Smooth muscle cell (in vitro differentiated cells): Measurements from ENCODE around the gene CNOT11. TPM values are rescaled to one million over a fixed set of nuclear protein-coding genes. Genes with fewer than 3 reads are reported as not detected.
"Not testable (repeated sequence)": the region's sequence is repeated elsewhere in the genome, so short reads cannot be mapped to it uniquely, and the experiment has no call there.

Source experiments
- DNase-seq: peaks from one replicate; lab custom pipeline; 2025; ENCODE audit not compliant: unreplicated experiment; lab: John Stamatoyannopoulos, UW
- H2AFZ ChIP-seq: fragments of 200-600 bp; sonication (generic); 2 replicates; pipeline ENCODE4 v1.6.0; 2016; ENCODE audit warnings: antibody characterized with exemption, low read depth, mild to moderate bottlenecking
- H3F3A ChIP-seq: fragments of 200-600 bp; sonication (generic); 2 replicates; pipeline ENCODE4 v1.6.0; 2017; ENCODE audit warnings: antibody characterized with exemption, low read depth
- H3K27ac ChIP-seq: fragments of 200-600 bp; sonication (generic); 2 replicates; pipeline ENCODE4 v1.5.1; 2016; ENCODE audit warnings: low read depth, mild to moderate bottlenecking
- H3K27me3 ChIP-seq: fragments of 200-600 bp; sonication (generic); 2 replicates; pipeline ENCODE4 v1.6.1; 2016; ENCODE audit warnings: low read depth, mild to moderate bottlenecking
- H3K36me3 ChIP-seq: fragments of 200-600 bp; sonication (generic); 2 replicates; pipeline ENCODE4 v1.5.1; 2016; ENCODE audit warnings: low read depth
- H3K4me1 ChIP-seq: fragments of 200-600 bp; sonication (generic); 2 replicates; pipeline ENCODE4 v1.5.1; 2016; ENCODE audit warnings: low read depth
- H3K4me2 ChIP-seq: fragments of 200-600 bp; sonication (generic); 2 replicates; pipeline ENCODE4 v1.6.0; 2016; ENCODE audit warnings: mild to moderate bottlenecking
- H3K4me3 ChIP-seq: fragments of 200-600 bp; sonication (generic); 2 replicates; pipeline ENCODE4 v1.5.1; 2016; ENCODE audit warnings: mild to moderate bottlenecking
- H3K79me2 ChIP-seq: fragments of 200-600 bp; sonication (generic); 2 replicates; pipeline ENCODE4 v1.6.0; 2016; ENCODE audit warnings: low read depth, mild to moderate bottlenecking
- H3K9ac ChIP-seq: fragments of 200-600 bp; sonication (generic); 2 replicates; pipeline ENCODE4 v1.6.0; 2016; ENCODE audit warnings: low read depth
- H3K9me3 ChIP-seq: fragments of 200-600 bp; sonication (generic); replicated peaks from 2 replicates; pipeline ENCODE4 v1.5.1; 2016; ENCODE audit warnings: low read depth
- H4K20me1 ChIP-seq: fragments of 200-600 bp; sonication (generic); 2 replicates; pipeline ENCODE4 v1.6.0; 2016; ENCODE audit warnings: low read depth
- WGBS: methylation state at CpG from one replicate; pipeline ENCODE4 v1.1.7; 2016; ENCODE audit warnings: low lambda C conversion rate; 5-methylcytosine and 5-hydroxymethylcytosine counted together
- polyA plus RNA-seq: library from polyadenylated mRNA; unstranded; fragments of >200 nt; fragmentation: Nextera tagmentation; extraction: Ambion mirVana; gene quantifications from 2 replicates; pipeline ENCODE4 v1.2.1, GENCODE V29; 2016
- total RNA-seq: library from RNA; depleted of rRNA; stranded (reverse); fragments of >200 nt; gene quantifications from 2 replicates; pipeline ENCODE4 v1.2.3, GENCODE V29; 2014
- TF ChIP-seq, protein P1 (sequence below): fragments of 200-600 bp; sonication (generic); IDR thresholded peaks from 2 replicates; pipeline ENCODE4 v1.5.1; 2017; ENCODE audit warnings: borderline replicate concordance, mild to moderate bottlenecking, antibody characterized with exemption; ENCODE audit not compliant: insufficient read depth, poor library complexity, severe bottlenecking

The CNOT11 gene
- total and polyA plus RNA-seq, 2 experiments from 2014 or later: 50.0 to 65.2 TPM

DNA sequence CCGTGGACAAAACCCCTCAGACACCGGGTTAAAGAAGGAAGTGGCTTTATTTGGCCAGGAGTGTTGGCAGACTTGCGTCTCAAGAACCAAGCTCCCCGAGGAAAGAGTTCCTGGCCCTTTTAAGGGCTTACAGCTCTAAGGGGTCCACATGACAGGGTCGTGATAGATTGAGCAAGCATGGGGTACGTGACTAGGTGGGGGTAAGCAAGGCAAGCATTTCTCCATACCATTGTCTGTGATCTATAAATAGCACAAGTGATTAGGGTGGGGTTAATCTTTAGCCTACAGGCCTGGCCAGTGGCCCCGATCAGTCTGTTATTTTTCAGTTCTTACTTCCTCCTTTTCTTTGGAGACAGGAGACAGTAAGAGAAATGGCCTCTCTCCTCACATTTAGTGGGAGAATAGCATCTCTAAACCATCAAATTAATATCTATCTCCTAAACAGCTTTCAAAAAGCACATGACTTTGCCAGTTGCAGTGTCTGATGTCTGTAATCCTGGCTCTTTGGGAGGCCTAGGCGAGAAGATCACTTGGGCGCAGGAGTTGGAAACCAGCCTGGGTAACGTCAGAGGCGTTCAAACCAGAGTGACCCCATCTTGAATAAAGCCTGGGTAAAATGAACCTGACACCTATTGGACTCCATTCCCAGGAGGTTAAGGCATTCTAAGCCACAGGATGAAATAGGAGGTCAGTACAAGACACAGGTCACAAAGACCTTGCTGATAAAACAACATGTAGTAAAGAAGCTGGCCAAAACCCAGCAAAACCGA, 18.3 kb upstream of the CNOT11 start:
- TF ChIP-seq, protein P1, sequence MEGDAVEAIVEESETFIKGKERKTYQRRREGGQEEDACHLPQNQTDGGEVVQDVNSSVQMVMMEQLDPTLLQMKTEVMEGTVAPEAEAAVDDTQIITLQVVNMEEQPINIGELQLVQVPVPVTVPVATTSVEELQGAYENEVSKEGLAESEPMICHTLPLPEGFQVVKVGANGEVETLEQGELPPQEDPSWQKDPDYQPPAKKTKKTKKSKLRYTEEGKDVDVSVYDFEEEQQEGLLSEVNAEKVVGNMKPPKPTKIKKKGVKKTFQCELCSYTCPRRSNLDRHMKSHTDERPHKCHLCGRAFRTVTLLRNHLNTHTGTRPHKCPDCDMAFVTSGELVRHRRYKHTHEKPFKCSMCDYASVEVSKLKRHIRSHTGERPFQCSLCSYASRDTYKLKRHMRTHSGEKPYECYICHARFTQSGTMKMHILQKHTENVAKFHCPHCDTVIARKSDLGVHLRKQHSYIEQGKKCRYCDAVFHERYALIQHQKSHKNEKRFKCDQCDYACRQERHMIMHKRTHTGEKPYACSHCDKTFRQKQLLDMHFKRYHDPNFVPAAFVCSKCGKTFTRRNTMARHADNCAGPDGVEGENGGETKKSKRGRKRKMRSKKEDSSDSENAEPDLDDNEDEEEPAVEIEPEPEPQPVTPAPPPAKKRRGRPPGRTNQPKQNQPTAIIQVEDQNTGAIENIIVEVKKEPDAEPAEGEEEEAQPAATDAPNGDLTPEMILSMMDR: no peak
- no peak overlapping the region for H2AFZ ChIP-seq
- no peaks in the 10 kb centered on the region for H3K27me3 ChIP-seq
- no peaks in the 10 kb centered on the region for H4K20me1 ChIP-seq
- WGBS: 86% methylated on average over 12 of the region's 12 CpGs
- no peaks in the 10 kb centered on the region for H3F3A ChIP-seq
- no peak overlapping the region for H3K27ac ChIP-seq
- DNase-seq: no peak
- H3K9ac ChIP-seq: no peak overlapping the region
- H3K4me1 ChIP-seq: no peaks in the 10 kb centered on the region
- H3K4me3 ChIP-seq: no peak overlapping the region
- H3K9me3 ChIP-seq: no peaks in the 10 kb centered on the region
- no peaks in the 10 kb centered on the region for H3K79me2 ChIP-seq
- H3K4me2 ChIP-seq: no peak overlapping the region
- H3K36me3 ChIP-seq: no peaks in the 10 kb centered on the region

DNA sequence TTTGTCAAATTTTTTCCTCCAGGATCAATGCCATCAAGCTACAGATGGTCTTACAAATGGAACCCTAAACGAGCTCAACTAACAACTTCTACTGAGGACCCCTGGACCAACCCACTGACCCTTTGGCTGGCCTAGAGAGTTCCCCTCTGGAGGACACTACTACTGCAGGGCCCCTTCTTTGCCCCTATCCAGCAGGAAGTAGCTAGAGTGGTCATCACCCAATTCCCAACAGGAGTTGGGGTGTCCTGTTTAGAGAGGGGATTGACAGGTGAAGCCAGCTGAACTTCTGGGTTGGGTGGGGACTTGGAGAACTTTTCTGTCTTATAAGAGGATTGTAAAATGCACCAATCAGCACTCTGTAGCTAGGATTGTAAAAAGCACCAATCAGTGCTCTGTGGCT, 16.7 kb upstream of the CNOT11 start:
- H3K27me3 ChIP-seq, H3K9me3 ChIP-seq, H3K4me1 ChIP-seq, H3F3A ChIP-seq, H3K27ac ChIP-seq, H3K79me2 ChIP-seq, H3K9ac ChIP-seq, H4K20me1 ChIP-seq, H3K36me3 ChIP-seq, H2AFZ ChIP-seq, H3K4me3 ChIP-seq, H3K4me2 ChIP-seq, DNase-seq: not testable (repeated sequence)
- WGBS: 63% methylated on average over 1 of the region's 1 CpG

DNA sequence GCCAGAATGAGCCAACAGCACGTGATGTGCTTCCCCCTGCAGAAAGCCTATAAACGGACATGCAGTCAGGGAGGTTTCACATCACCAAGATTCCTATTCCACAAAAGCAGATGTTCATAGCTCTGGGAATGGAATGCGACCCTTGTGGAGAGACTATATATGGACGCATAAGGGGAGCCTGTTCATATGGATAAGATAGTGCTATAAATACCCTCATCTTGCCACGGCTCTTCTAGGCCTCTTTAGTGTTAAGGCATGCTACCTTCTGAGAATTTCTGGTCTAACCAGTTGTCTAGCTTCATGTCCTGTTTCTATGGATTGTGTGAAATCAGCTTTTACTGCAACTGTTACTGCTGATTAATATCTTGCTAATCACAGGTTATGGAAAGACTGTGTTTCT, 14.7 kb upstream of the CNOT11 start:
- not testable (repeated sequence) for H3K36me3 ChIP-seq, H3F3A ChIP-seq, H3K4me1 ChIP-seq, H3K27me3 ChIP-seq, H3K79me2 ChIP-seq, H2AFZ ChIP-seq, H3K9ac ChIP-seq, H3K4me3 ChIP-seq, H4K20me1 ChIP-seq, DNase-seq, H3K9me3 ChIP-seq, H3K4me2 ChIP-seq
- H3K27ac ChIP-seq: peak overlapping the region; percentile 16
- 34% methylated on average over 5 of the region's 5 CpGs for WGBS

DNA sequence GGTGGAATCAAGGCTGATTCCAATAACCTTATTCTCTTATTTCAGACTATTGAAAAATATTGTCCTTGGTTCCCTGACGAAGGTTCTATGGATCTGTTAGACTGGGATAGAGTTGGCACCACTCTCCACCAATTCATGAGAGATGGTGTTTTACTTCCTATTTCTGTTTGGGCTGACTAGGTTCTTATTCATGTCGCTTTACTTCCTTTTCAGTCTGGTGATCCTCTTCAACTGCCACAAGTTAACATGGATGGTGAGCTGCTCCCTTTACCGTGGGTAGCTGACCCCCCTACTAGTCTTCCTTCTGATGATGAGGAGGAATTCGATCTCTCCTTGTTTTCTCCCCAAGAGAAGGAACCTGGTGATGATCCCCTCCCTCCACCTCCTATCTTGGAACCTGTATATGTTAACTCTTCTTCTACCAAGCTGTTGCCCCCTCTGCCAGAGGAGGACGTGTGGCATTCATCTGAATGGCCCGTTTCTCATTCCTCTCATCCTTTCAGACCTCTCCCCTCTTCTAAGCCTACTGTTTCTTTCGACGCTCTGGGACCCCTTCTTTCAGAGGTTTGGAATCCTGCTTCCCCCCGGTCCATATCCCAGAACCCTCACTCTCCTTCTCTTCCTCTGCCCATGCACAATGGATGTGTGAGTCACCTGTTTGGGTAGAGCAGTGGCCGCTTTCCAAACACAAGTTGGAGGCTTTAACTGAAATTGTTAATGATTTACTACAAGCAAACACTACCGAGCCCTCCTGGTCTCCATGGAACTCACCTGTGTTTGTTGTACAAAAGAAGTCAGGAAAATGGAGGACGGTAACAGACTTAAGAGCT, 13.5 kb upstream of the CNOT11 start:
- Histone ChIP-seq H3K9me3 (no peaks in the 10 kb centered on the region), H3K27ac (no peak overlapping the region), H3K36me3 (no peaks in the 10 kb centered on the region), H3K9ac (no peak overlapping the region), H3K4me3 (no peak overlapping the region), H3K27me3 (no peaks in the 10 kb centered on the region), H3K79me2 (no peaks in the 10 kb centered on the region), H3K4me1 (no peaks in the 10 kb centered on the region), H3F3A (no peaks in the 10 kb centered on the region), H3K4me2 (no peak overlapping the region), H4K20me1 (no peaks in the 10 kb centered on the region), H2AFZ (no peak overlapping the region)
- TF ChIP-seq, protein P1: no peak
- WGBS: 86% methylated on average over 12 of the region's 12 CpGs
- DNase-seq: no peak

DNA sequence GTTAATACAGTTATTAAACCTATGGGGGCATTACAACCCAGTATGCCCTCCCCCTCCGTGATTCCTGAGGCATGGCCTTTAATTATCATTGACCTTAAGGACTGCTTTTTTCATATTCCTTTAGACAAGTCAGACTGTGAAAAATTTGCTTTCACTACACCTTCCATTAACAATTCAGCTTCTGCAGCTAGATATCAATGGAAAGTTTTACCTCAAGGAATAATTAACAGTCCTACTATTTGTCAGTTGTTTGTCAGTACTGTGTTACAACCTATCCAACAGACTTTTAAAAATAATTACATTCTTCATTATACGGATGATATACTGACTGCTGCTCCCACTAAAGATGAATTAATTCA, 12.9 kb upstream of the CNOT11 start:
- H3K27me3 ChIP-seq, H3K4me3 ChIP-seq, H3F3A ChIP-seq, DNase-seq, H3K9me3 ChIP-seq, H3K4me2 ChIP-seq, H3K4me1 ChIP-seq, H3K9ac ChIP-seq, H3K27ac ChIP-seq, H3K79me2 ChIP-seq, H2AFZ ChIP-seq, H4K20me1 ChIP-seq, H3K36me3 ChIP-seq: not testable (repeated sequence)
- WGBS: 95% methylated on average over 2 of the region's 2 CpGs
